T-helper 1 cell treated with Interleukin-12 subunit alpha and Interleukin-12 subunit beta and Interleukin-4 antibody, amounts not matched to agents 30 μg/mL and 1 μg/mL, for 36 hours (primary cell): ENCODE results near the gene NXN.

Experiments
- H3K27ac Mint-ChIP-seq: one replicate; pipeline ENCODE4 v1.8.0; 2021; ENCODE audit warnings: mild to moderate bottlenecking, mixed read lengths
- H3K27me3 Mint-ChIP-seq: one replicate; pipeline ENCODE4 v1.8.0; 2021; ENCODE audit warnings: low read depth, mixed read lengths
- H3K36me3 Mint-ChIP-seq: one replicate; pipeline ENCODE4 v1.8.0; 2021; ENCODE audit warnings: low read depth, mixed read lengths
- H3K4me1 Mint-ChIP-seq: one replicate; pipeline ENCODE4 v1.8.0; 2021; ENCODE audit warnings: low read depth, mixed read lengths
- H3K4me3 Mint-ChIP-seq: one replicate; pipeline ENCODE4 v1.8.0; 2021; ENCODE audit warnings: mild to moderate bottlenecking, moderate library complexity, mixed read lengths
- H3K9me3 Mint-ChIP-seq: one replicate; pipeline ENCODE4 v1.8.0; 2021; ENCODE audit warnings: mixed read lengths

Gene NXN

DNA sequence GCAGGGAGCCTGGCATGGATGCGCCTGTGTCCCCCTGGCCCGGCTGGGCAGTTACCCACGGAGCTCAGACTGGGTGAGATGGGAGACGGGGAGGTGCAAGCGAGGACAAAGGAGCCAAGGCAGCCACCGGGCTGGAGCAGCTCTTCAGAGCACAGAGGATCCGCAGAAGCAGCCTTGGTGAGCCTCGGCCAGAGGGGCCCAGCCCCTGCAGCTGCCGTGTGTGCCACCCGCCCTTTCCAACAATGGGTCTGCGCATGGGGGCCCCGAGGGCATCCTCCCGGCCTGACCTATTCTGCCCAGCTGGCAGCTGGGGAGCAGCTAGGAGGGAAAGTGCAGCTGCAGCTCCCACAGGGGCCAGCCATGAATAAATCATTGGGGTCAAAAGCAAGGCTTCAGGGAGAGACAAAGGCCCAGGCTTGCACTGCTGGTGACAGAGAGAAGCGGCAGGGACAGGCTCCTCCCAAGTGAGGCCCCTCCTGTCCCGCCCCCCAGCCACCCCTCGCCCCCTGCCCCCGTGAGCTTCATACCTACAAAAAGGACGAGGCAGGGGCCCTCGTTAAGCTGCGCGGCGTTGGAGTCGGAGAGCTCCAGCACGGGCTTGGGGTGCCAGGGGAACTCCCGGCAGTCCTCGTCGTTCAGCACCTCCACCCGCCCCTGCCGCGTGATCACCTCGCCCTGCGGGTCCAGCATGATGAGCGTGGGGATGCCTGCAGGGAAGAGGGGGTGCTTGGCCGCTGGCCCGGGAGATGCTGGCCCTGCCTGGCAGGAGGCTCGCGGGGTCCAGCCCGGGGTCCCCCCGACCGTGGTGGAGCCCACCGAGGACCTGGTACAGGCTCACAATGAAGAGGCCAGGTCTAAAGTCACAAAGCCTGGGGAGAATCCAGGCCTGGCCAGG lies 174.8 kb downstream of the NXN start:
- no peaks in the 10 kb centered on the region for H3K4me1 Mint-ChIP-seq

DNA sequence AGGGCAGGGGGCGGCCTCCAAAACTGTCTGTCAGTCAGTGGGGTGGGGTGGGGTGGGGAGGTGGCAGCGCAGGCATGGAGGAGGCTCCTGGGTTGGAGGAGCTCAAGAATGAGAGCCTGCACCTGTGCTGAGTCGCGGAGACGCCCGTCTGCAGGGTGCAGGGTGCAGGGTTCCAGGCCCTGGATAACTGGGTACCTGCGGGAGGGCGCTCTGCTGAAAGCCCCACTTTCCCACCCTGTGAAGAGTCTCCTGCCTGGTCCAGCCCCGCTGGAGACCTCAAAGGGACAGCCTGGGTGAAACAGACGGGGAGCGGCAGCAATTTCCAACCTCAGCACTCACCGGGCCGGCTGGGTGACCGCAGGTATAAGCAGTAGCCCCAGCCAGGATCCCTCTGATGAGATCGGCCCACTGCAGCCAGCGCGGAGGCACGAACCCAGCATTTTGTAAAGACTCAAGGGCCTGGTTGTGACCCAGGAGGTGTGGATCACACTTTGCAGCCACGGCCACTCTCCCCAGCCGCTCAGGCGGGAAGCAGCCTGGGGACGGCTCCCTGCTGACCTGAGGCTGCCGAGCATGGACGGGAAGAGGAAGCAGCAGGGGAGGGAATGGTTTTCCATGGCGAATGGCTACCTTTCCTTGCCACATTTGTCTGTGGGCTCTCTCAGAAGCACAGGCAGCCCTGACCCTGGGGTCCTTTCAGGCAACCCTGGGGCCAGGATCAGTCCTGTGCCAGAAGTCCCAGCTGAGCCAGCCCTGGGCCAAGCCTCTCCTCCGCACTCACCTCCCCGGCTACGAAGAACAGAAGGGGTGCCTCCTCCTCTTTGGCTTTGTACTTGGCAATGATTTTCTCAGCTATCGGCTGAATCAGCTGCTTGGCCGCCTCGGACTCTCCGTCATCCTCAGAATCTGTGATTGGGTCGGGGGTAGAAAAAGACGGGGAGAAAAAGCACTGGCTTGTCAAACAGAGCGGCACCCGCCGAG lies 176.4 kb downstream of the NXN start:
- no peaks in the 10 kb centered on the region for H3K27me3 Mint-ChIP-seq
- H3K36me3 Mint-ChIP-seq = no peaks in the 10 kb centered on the region
- H3K27ac Mint-ChIP-seq = no peak overlapping the region
- no peaks in the 10 kb centered on the region for H3K4me1 Mint-ChIP-seq
- H3K9me3 Mint-ChIP-seq = no peaks in the 10 kb centered on the region
- H3K4me3 Mint-ChIP-seq = no peak overlapping the region

More for the DNA sequence above, 174.8 kb downstream of the NXN start:
- Mint-ChIP-seq H3K27me3 (no peaks in the 10 kb centered on the region), H3K4me3 (no peak overlapping the region), H3K36me3 (no peaks in the 10 kb centered on the region), H3K9me3 (no peaks in the 10 kb centered on the region), H3K27ac (no peak overlapping the region)

DNA sequence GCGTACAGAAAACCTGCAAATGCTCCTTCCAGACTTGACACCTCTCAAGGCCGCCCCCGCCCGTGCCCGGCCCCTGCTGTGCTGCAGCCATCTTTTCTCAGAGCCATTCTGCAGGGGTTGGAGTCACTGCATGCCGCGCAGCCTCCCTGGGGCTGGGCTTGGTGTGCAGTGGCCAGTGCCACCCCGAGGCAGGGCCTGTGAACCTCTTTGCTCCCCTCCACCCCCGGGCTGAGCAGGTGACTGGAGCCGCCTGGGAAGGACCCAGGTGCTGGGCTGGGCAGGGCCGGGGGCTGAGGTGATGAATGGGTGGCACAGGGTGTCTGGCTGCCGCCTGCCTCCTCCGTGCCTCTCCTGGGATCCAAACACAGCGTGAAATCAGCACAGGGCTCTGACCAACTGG lies 177.1 kb downstream of the NXN start:
- no peaks in the 10 kb centered on the region for H3K4me1 Mint-ChIP-seq
- H3K36me3 Mint-ChIP-seq = no peaks in the 10 kb centered on the region
- H3K4me3 Mint-ChIP-seq = no peak overlapping the region
- H3K27ac Mint-ChIP-seq = no peak overlapping the region
- no peaks in the 10 kb centered on the region for H3K27me3 Mint-ChIP-seq
- no peaks in the 10 kb centered on the region for H3K9me3 Mint-ChIP-seq

DNA sequence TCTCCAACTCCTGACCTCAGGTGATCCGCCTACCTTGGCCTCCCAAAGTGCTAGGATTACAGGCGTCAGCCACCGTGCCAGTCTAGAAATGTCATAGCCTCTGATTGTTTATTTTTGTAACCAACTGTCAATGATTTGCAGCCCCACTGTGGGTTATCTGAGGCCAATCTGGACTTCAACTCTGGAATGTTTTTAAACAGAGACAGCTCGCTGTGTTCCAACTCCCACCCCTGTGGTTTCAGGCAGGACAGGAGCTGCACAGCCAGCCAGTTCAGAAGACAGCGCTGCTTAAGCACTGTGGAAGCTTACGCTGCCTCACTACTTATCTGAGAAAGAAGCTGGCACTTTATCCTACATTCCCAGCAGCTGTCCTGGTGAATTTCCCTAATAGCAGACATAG lies 177.9 kb downstream of the NXN start:
- no peak overlapping the region for H3K4me3 Mint-ChIP-seq
- no peaks in the 10 kb centered on the region for H3K9me3 Mint-ChIP-seq
- no peaks in the 10 kb centered on the region for H3K4me1 Mint-ChIP-seq
- H3K27ac Mint-ChIP-seq = no peak overlapping the region
- no peaks in the 10 kb centered on the region for H3K27me3 Mint-ChIP-seq
- no peaks in the 10 kb centered on the region for H3K36me3 Mint-ChIP-seq

DNA sequence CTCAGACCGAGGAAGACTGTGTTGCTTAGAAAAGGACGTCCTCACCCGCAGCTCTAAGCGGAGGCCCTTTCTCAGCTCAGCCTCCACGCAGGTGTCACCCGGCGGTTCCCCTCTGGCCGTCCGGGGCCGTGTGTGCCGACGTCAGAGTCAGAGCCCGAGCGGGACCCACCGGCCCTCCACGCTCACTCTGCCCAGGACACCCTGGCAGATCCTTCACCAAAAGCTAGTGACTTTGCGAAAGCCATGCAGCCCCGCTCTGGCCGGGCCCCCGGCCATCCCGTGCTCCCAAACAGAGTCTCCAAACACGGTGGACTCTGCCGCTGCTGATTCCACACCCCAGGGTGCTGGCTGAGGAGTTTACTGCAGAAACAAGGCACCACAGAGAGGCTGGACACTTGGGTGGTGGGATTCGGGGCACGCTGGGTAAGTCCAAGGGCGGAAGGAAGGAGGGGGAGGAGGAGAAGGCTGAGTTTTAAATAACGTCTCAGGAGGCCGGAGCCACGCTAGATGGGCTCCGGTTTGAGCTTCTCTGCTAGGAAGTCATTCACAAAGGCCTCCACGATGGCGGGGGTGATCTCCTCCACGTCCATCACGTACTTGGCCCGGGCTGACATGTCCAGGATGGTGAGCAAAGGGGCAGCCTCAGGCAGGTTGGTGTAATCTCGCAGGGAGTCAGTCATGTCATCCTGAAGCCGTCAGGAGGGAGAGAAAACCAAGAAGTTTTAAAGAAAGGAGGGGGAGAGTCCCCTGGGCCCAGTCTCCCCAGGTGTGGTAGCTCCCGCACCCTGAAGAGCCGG lies 178.9 kb downstream of the NXN start:
- H3K36me3 Mint-ChIP-seq = no peaks in the 10 kb centered on the region
- H3K4me1 Mint-ChIP-seq = no peaks in the 10 kb centered on the region
- no peak overlapping the region for H3K27ac Mint-ChIP-seq
- H3K9me3 Mint-ChIP-seq = no peaks in the 10 kb centered on the region
- H3K27me3 Mint-ChIP-seq = no peaks in the 10 kb centered on the region
- H3K4me3 Mint-ChIP-seq = no peak overlapping the region

DNA sequence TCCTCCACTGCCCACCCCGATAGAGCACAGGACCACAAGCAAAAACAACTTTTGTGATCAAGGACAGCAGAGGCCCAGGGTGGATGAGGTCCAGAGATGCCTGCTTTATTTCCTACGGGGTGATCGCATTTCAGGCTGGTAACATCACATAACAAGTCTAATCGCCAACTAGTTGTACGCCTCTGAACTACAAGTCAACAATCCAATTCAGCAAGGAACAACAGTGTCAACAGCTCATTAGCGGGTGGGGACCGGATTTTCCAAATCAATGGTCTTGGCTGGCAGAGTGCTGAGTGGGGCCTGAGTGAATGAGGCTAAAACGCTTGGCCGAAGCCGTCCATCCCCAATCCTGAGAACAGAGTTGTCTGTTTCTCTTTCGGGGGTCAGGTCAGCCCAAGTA lies 180.3 kb downstream of the NXN start:
- Mint-ChIP-seq H3K27me3 (no peaks in the 10 kb centered on the region), H3K9me3 (no peaks in the 10 kb centered on the region), H3K27ac (no peak overlapping the region), H3K4me3 (no peak overlapping the region), H3K36me3 (no peaks in the 10 kb centered on the region), H3K4me1 (peaks cover 7% of the 10 kb centered on the region)

DNA sequence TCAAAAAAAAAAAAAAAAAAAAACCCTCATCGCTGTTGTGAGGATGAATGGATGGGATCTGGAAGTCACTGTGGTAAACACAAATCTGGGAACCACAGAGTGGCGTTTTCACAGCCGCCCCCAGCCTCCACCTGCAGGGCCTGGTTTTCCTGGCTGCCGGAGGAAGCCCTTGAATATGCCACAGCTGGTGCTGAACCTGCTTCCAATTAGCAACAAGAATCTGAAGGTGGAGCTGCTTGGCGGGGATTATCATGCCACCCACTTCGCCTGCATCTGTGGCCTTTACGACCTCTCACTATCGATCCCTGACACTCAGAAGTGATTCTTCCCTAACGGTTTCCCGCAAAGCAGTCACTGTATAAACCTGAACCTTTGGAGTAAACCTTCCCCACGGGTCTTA lies 181.3 kb downstream of the NXN start:
- Mint-ChIP-seq H3K4me3 (no peak overlapping the region), H3K36me3 (no peaks in the 10 kb centered on the region), H3K4me1 (peaks cover 7% of the 10 kb centered on the region), H3K9me3 (no peaks in the 10 kb centered on the region), H3K27me3 (no peaks in the 10 kb centered on the region), H3K27ac (no peak overlapping the region)

DNA sequence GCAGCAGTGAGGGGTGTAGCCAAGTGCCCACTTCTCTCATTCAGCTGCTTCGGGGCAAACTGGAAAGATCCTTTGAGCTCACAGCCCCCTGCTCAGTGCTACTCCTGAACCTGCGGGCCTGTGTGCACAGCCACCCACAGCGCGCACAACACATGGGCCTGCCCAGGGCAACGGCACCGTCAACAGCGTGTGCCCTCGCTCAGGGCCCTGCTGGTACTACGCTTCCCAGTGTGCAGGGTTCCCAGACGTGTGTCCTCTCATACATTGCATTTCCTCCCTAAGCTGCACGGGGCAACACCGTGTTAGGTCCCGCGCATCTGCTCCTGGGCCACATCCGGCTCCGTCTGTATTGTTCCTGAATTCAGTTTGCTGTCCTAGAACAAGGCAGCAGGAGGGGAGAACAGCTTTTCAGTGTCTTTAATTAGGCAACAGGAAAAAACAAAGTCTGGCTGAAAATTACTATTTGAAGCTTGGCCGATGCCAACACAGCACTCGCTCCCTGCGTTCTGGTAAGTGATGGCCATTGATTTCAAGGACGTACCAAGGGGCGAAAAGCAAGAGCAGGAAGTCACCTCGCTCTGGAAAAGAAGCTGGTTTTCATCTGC lies 182.2 kb downstream of the NXN start:
- H3K9me3 Mint-ChIP-seq = no peaks in the 10 kb centered on the region
- no peaks in the 10 kb centered on the region for H3K36me3 Mint-ChIP-seq
- H3K4me3 Mint-ChIP-seq = no peak overlapping the region
- H3K4me1 Mint-ChIP-seq = peaks cover 7% of the 10 kb centered on the region
- no peak overlapping the region for H3K27ac Mint-ChIP-seq
- no peaks in the 10 kb centered on the region for H3K27me3 Mint-ChIP-seq

DNA sequence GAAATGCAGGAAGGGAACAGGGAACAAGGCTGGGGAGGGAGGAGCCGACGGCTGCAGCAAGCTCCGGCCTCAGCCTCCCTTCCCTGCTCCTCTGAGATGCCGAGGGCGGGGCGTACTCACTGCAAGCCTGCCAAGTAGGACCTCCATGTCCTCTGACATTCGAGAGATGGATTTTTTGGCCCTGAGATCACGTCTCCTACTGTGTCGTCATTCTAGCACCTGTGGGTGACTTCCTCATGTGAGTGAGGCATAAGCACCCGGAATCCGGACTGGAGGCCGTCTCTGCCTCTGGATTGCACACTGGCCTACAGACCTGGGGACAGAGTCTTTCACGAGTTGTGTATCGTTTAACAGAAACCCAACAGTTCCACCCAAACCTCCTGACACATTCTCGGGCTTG lies 183.0 kb downstream of the NXN start:
- Mint-ChIP-seq H3K4me3 (no peak overlapping the region), H3K27me3 (no peaks in the 10 kb centered on the region), H3K9me3 (no peaks in the 10 kb centered on the region), H3K36me3 (no peaks in the 10 kb centered on the region), H3K4me1 (peaks cover 7% of the 10 kb centered on the region), H3K27ac (no peak overlapping the region)

DNA sequence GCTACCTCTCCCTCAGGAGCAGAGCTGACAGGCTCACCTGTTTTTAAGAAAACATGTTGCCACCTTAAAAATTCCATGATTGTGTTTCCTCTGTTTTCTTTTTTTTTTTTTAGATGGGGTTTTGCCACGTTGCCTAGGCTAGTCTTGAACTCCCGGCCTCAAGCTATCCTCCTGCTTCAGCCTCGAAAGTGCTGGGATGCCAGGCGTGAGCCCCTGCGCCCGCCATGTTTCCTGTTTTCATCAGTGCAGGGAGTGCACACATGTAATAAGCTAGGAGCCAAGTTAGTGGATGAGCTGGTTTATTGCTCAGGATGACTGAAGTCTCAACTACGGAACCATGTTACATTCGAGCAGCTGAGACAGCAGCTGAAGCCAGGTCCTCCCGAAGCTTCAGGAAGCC lies 183.9 kb downstream of the NXN start:
- Mint-ChIP-seq H3K27me3 (no peaks in the 10 kb centered on the region), H3K4me1 (peaks cover 8% of the 10 kb centered on the region), H3K4me3 (no peak overlapping the region), H3K36me3 (peaks cover 8% of the 10 kb centered on the region), H3K9me3 (no peaks in the 10 kb centered on the region), H3K27ac (no peak overlapping the region)

DNA sequence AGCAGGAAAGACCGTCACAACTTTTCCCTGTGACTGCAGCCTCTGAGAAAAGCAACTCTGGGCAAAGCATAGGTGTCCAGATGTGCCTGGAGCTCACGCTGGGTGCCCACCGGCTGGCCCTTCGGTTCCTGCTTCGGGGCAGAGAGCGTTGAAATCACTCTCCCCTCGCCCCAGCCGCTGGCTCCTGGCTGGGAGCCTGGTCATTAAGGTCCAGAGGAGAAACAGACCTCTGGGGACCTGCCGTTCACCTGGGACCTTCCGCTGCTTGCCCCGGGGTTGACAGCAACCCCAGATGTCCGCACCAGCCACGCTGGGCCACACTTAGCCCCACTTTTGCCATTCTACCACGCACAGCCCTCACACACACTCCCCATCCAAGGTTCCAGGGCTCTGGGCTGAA lies 184.3 kb downstream of the NXN start:
- H3K27me3 Mint-ChIP-seq = no peaks in the 10 kb centered on the region
- H3K36me3 Mint-ChIP-seq = peaks cover 8% of the 10 kb centered on the region
- H3K4me3 Mint-ChIP-seq = no peak overlapping the region
- peaks cover 8% of the 10 kb centered on the region for H3K4me1 Mint-ChIP-seq
- H3K27ac Mint-ChIP-seq = no peak overlapping the region
- no peaks in the 10 kb centered on the region for H3K9me3 Mint-ChIP-seq

DNA sequence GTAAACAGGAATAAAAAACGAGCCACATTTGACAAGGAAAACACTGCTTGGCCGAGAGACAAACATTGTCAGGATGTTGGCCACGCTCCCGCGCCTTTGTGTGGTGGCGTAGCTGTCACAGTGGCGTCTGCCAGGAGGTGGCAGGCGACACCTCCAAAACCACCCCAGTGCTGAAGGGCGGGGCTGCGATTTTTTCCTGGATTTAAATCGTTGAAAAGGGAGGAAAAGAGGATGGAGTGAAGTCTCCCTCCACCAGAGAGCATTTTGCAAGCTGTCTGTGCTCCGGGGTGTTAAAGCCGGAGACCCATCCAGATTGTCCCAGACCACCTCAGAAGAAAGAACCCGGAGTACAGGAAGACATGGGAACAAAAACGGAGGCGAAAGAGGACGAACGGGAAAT lies 184.7 kb downstream of the NXN start:
- Mint-ChIP-seq H3K4me3 (no peak overlapping the region), H3K9me3 (no peaks in the 10 kb centered on the region), H3K4me1 (peaks cover 8% of the 10 kb centered on the region), H3K27ac (no peak overlapping the region), H3K36me3 (peaks cover 8% of the 10 kb centered on the region), H3K27me3 (no peaks in the 10 kb centered on the region)

DNA sequence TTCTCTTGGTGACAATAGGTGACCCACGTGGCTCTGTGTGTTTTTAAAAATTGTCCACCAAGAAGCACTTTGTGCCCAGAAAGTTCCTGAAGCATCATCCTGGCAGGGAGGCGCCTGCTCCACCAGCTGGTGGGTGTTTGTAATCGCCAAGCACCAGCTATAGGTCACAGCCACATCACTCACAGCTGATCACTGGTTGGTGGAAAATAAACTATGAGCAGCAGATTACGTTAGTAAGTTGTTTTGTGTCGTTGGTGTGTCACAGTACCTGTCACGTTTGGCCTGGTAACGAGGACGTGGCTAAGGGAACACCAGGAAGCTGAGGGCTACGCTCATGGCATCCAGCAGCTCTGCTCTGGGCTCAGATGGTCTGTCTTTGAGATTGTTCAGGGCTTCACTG lies 187.3 kb downstream of the NXN start:
- peaks cover 8% of the 10 kb centered on the region for H3K4me1 Mint-ChIP-seq
- no peaks in the 10 kb centered on the region for H3K27me3 Mint-ChIP-seq
- no peaks in the 10 kb centered on the region for H3K9me3 Mint-ChIP-seq
- H3K36me3 Mint-ChIP-seq = peaks cover 13% of the 10 kb centered on the region
- H3K4me3 Mint-ChIP-seq = no peak overlapping the region
- H3K27ac Mint-ChIP-seq = no peak overlapping the region

DNA sequence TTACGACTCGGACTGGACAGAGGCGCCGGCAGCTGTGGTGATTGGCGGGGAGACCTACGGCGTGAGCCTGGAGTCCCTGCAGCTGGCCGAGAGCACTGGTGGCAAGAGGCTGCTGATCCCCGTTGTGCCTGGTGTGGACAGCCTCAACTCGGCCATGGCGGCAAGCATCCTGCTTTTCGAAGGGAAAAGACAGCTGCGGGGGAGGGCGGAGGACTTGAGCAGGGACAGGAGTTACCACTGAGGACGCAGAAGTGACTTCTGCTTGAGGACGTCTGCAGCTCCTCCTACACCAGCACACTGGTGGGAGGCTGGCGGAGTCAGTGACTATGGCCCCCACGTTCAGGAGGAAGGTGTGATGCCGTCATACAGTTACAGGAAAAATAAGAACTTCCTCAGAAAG lies 187.7 kb downstream of the NXN start:
- peaks cover 8% of the 10 kb centered on the region for H3K4me1 Mint-ChIP-seq
- H3K9me3 Mint-ChIP-seq = no peaks in the 10 kb centered on the region
- no peaks in the 10 kb centered on the region for H3K27me3 Mint-ChIP-seq
- peaks cover 13% of the 10 kb centered on the region for H3K36me3 Mint-ChIP-seq
- no peak overlapping the region for H3K4me3 Mint-ChIP-seq
- no peak overlapping the region for H3K27ac Mint-ChIP-seq
